GM19455 (cell line): Measurements from ENCODE around the gene NLGN2.

Experiments used
- ATAC-seq: cut with Tn5 transposase; IDR thresholded peaks from one replicate; pipeline ENCODE4 v1.9.1; 2021; ENCODE audit not compliant: unreplicated experiment

NLGN2 gene

DNA sequence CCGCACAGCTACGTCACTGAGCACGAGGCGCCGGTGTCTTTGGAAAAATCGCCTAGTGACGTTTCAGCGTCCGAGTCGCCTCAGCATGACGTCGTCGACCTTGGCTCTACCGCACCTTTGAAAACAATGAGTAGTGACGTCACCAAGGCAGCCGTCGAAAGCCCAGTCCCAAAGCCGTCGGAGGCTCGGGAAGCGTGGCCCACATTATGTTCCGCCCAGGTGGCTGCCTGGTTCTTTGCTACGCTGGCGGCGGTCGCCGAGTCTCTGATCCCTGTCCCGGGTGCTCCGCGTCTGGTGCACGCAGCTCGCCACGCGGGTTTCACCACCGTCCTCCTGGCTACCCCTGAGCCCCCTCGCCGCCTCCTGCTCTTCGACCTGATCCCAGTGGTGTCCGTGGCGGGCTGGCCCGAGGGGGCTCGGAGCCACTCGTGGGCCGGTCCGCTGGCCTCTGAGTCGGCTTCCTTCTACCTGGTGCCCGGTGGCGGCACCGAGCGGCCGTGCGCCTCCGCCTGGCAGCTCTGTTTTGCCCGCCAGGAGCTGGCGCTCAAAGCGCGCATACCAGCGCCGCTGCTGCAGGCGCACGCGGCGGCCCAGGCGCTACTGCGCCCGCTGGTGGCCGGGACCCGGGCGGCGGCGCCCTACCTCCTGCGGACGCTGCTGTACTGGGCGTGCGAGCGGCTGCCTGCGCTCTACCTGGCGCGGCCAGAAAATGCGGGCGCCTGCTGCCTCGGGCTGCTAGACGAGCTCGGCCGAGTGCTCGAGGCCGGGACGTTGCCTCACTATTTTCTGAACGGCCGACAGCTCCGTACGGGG is 29.1 kb downstream of the NLGN2 start:
- peak; percentile 30 for ATAC-seq

DNA sequence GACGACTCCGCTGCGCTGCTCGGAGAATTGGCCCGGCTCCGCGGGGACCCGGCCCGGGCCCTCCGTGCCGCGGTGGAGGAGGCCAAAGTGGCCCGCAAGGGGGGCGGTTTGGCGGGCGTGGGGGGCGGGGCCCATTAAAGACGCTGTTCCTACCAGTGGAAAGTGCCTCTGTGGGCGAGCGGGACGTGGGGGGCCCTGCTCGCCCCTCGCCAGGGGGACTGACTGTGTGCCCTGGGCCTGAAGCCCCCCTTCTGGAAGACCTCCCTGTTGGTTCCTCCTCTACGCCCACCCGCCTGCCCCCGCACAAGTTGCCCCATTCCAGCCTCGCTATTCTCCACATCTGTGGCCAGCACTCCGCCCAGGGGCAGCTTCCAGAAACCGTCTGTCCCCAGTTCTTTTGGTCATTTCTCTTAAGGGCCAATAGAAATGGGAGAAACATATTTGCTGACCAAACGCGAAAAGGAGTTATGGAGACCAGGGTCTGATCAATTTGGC is 29.8 kb downstream of the NLGN2 start:
- ATAC-seq: peak; percentile 1

DNA sequence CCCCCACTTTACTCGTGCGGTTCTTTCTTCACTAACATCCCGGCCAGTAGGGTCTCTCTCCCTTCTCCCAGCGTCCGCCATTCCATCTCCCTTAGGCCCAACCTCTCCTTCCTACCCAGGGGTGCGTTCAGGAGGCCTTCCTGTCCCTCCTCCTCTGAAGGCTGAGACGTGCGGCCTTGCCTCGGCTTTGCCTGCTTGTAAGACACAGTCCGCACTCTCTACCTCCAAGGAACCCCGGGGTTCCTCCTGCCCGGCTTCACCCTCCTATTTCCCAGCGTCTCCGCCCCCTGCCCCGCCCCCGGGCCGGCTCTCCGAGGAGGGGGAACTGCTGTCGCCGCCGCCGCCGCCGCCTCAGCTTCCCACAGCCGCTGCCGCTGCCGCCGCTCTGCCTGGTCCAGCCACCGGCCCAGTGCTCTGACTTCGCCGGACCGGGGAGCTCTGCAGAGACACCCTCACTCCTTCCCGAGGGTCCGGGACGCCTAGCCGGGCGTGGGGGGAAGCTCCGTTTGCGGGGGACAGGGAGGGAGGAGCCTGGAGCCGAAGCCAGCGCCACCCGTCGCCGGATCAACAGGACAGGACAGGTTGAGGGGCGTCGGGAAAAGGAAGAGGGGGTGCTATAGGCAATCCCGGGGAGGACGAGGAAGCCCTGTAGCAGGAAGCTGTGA is 30.4 kb downstream of the NLGN2 start:
- no peak for ATAC-seq

DNA sequence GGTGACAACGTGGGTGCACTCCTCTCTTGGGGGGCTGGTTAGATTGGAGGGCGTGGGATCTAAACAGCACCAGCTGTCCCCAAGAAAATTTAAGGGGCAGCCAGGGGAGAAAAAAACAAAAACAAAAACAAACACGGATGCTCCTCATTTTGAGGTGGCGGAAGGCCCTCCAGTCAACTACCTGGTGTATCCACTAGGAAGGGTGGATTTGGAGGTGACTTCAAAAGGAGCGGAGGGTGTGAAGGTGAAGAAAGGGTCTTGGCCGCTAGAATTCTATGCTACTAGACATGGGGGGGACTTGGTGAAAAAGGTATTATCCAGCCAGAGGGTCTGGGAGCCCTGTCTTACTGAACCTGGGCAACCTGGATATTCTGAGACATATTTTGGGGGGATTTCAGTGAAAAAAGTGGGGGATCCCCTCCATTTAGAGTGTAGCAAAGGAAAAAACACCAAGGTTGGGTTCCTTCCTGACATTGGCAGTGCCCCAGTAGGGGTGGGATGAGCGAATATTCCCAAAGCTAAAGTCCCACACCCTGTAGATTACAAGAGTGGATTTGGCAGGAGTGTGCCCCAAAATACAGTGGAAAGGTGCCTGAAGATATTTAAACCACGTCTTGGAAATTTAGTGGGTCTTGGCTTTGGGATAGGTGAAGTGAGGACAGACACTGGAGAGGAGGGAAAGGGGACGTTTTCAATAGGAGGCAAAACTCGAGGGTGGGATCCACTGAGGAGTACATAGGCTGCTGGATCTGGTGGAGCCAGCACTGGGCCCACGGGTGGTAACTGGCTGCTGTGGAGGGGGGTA is 31.2 kb downstream of the NLGN2 start:
- ATAC-seq: no peak

DNA sequence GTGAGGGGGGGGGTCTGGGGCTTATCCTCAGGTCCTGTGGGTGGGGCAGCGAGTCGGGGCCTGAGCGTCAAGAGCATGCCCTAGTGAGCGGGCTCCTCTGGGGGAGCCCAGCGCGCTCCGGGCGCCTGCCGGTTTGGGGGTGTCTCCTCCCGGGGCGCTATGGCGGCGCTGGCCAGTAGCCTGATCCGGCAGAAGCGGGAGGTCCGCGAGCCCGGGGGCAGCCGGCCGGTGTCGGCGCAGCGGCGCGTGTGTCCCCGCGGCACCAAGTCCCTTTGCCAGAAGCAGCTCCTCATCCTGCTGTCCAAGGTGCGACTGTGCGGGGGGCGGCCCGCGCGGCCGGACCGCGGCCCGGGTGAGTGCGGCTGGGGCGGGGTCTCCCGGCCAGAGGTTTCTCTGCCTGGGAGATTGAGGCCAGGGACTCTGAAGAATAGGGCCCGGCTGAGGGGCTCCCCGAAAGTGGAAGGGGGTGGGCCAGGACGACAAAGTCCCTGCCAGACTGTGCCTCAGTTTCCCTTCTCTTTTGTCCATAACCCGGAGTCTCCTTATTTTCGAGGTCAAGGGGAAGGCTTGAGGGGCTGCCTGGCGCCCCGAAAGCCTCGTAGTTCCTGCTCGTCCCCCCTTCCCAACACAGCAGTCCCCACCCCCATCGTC is 31.9 kb downstream of the NLGN2 start, which contains the start of gene FGF11:
Gene FGF11 (plus strand): TSS at position 51 of the 651 bp plus-strand sequence. CDS start 109 bp downstream, at position 160.
- ATAC-seq: no peak

DNA sequence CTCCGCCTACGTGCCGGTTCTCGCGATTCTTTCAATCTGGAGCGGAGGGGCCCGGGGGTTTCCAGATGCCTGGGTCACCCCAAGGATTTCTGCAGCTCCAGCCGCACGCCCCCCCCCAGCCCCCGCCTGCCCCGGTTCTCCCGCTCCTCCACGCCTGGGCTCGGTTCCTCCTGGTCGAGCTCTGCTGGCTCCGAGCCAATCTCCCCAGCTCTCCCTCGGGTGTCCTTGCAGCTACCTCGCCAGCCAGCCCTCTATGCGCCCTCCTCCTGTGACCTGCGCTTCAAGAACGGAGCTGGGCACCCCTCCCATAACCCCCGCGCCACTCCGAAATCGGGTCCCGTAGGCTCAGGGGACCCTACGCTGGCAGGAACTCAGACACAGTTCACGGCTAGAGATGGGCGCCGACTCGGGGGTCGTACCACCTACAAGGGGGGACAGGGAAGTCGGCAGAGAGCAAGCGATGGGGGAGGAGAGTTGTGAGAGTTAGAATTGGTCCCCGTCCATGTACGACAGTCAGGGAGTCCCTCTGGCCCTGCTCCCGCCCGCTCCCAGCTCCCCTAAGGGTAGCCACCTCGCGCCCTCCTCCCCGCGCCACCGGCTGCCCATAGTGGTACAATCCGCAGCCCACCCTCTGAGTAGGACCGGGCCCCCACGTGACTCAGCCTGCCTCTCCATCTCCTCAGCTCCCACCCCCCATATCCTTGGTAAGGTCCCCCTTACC is 32.6 kb downstream of the NLGN2 start:
- no peak for ATAC-seq

DNA sequence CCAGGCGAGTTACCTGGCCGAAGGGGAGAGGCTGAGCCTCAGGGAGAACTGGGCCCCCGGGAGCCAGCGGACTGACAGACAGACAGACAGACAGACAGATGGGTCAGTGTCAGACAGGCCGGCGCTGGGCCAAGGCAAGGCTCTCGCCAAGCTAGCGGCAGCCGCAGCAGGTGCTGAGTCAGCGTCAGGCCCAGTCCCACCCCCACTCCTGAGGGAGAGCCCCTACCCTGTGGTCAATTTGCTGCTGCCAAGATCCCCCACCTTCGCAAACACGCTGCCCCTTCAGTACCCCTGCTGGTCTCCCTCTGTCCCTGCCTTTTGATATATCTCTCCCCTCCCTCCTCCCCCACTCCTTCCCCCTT is 33.2 kb downstream of the NLGN2 start:
- no peak for ATAC-seq

DNA sequence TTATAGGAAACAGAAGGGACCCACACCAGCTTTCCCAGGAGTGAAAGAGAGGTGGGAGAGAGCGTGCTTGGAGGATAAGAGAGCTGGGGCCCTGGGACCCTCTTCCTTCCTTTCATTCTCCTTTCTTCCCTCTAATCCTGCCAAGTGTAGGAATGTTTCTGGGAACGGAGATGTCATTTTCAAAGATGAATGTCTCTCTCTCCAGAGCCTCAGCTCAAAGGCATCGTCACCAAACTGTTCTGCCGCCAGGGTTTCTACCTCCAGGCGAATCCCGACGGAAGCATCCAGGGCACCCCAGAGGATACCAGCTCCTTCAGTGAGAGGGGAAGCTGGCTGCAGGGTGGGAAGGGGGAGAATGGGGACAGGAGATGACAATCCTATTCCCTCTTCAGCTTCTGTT is 33.6 kb downstream of the NLGN2 start:
- ATAC-seq: no peak

DNA sequence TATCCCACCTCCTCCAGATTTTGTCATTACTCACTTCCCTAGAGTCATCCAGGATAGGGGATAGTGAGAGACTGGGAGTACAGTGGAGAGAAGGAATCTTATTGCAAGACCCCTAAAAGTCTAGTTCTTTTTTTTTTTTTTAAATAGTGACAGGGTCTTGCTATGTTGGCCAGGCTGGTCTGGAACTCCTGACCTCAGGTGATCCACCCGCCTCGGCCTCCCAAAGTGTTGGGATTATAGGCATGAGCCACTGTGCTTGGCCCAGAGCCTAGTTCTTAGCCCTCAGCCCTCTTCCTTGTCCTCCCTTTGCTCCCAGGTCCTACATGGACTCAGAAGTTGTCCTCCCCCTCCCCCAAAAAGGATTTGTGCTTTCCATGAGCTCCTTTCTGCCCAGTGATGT is 34.5 kb downstream of the NLGN2 start:
- ATAC-seq: no peak

DNA sequence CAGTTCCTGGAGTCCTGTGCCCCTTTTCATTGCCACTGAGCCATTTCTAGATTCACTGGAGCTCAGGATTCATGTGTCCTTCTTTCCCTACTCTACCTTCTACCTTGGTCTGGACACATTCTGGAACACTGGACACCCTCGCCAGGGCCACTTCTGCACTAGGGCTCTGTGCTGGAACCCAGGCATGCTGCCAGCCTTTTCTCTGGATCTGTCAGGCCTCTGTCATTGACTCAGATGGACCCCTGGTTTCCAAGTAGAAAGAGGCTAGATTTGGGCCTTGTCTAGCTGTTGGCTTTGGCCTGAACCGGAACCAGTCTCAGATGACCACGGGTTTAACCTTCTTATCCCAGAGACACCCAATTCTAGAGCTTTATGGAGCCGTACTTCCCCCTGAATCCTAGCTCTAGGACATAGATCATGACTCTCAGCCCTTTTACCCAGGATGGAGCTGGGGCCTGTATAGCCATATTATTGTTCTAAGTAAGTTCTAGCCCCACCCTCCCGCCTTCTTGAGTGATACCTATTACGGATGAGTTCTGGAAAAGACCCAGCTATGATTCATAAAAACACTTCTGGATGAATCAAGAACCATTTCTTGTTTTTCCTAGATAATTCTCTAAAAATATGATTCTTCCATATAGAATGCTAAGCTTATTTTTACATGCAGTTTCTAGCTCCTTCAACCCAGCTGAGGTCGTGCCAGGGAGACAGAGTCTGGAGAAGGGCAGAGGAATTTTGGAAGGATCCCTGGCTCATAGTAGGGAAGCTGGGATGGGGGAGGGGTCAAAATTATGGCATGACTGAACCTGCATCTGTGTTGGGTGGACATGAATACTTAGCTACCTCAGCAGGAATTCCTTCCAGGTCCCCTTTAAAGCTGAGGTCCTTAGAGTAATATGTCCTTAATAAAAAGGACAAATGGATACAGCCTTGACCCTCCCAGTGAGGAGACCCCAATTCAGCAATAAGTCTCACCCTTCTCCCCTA is 36.1 kb downstream of the NLGN2 start:
- ATAC-seq: no peak

DNA sequence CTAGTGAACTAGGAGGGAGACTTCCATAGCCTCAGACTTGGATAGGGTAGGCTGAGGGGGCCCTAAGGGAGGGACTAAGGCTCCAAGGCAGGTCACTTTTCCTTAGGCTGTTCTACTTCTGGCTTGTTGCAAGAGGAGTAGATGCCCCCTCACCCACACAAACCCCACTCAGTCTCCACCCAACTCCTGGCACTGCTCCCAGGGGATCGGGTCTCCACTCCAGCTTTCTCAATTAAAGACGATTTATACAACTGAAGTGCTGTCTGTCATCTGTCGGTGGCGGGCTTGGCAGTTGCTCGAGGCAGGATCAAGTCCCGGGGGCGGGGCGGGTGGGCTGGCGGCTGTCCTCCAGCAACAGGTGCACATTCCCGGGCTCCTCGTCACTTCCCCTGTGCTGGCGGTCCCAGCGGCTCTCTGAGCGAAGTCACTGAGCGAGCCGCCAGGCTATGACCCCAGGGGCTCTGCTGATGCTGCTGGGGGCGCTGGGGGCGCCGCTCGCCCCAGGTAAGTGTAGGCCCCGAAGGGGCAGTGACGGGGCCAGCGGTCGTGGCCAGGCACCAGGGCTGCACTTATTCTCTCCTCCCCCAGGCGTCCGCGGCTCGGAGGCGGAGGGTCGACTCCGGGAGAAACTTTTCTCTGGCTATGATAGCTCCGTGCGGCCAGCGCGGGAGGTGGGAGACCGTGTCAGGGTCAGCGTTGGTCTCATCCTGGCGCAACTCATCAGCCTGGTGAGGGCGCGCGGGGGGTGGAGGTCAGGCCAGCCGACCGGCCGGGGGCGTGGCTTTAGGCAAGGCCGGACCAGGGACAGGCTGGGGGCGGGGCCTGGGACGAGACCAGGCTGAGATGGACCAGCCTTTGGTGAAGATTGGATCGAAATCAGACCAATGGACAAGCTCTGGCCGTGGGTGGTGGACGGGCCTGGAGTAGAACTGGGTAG is 37.3 kb downstream of the NLGN2 start, which contains the start of gene CHRNB1:
Gene CHRNB1 (plus strand): TSS at position 380 of the 937 bp plus-strand sequence. CDS start 67 bp downstream, at position 447.
- ATAC-seq: peak; percentile 72

DNA sequence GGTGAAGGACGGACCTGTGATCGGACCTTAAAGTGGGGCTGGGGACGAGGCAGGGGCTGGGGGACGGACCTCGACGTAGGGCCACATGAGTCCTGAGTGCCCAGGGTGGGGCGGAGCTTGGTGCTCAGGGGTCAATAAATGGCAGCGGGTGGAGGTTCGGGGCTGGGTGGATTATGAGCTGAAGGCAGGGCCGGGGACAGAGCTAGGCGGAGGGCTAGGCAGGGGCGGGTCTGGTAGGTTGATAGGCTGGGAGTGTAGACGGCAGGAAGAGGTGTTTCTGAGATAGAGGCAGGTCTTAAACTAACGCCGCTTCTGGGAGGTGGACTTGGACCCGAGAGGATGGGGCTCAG is 37.9 kb downstream of the NLGN2 start:
- ATAC-seq: peak; percentile 27

DNA sequence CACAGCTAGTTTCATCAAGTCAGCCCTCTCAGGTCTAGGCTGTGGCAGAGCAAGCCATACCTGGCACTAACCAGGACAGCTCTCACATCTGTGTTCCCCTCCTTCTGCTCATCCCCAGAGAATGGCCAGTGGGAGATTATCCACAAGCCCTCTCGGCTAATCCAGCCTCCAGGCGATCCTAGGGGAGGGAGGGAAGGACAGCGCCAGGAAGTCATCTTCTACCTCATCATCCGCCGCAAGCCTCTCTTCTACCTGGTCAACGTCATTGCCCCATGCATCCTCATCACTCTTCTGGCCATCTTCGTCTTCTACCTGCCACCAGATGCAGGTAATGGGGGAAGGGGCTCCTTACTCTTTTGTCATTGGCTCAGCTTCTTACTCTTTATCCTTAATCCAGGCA is 40.8 kb downstream of the NLGN2 start:
- ATAC-seq: no peak

DNA sequence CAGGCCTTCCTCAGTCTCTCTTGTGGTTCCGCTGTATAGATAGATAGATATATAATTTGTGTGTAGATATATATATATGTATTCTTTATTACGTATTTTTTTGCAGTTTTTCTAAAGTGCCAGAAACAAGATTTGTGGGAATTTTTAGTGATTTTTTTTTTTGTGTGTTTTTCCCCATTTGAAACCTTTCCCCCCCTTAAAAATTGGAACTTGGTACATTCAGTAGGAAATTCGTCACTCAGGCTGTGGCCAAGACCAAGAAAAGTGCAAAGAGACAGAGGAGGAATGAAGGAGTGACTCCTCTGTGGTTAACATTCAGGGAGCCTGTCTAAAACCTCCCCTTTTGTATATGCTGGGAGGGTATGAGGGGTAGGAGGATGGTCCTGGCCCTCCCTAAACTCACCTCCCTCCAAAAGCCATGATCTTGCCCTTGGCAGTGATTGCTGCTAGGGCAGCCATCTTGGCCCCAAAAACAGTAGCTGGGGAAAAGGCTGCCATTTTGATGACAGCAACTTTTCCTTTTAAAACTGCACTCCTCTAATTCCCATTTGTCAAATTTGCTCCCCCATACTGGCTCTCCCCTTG is 52.4 kb downstream of the NLGN2 start:
- no peak for ATAC-seq

DNA sequence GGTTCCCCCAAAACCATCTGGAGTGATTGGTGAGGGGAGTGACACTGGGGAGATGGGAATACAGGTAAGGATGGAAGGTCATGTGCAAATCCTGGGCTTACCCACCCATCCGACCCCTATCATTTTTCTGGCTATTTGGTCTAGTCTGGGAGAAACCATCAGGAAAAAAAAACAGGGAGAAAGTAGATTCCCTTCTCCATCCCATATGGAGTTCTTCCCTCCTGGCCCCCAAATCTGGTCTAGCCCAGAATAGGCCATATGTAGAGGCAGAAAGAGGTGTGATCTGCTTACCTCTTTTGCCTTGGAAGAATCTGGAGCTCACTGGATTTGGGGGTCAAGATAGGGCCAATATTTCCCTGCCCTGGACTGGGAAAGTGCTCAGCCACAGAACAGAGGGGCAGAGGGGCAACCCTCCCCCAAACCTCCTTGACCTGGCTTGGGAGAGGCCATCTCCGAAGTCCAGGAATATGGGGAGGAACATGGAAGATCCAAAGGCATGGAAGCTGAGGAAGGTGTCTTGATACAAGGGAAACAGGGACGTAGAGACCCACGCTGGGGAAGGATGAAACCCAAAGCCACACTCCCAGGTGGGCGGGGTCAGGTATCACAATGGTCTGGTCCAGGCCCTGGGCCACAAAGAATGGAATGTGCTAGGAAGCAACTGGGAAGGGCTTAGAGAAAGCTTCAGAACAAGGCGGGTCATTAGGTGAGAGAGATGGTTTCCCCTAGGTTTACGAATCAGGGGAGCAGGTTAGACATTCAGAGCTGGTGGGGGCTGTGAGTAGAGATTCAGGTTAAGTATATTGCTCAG is 53.4 kb downstream of the NLGN2 start:
- ATAC-seq: no peak

DNA sequence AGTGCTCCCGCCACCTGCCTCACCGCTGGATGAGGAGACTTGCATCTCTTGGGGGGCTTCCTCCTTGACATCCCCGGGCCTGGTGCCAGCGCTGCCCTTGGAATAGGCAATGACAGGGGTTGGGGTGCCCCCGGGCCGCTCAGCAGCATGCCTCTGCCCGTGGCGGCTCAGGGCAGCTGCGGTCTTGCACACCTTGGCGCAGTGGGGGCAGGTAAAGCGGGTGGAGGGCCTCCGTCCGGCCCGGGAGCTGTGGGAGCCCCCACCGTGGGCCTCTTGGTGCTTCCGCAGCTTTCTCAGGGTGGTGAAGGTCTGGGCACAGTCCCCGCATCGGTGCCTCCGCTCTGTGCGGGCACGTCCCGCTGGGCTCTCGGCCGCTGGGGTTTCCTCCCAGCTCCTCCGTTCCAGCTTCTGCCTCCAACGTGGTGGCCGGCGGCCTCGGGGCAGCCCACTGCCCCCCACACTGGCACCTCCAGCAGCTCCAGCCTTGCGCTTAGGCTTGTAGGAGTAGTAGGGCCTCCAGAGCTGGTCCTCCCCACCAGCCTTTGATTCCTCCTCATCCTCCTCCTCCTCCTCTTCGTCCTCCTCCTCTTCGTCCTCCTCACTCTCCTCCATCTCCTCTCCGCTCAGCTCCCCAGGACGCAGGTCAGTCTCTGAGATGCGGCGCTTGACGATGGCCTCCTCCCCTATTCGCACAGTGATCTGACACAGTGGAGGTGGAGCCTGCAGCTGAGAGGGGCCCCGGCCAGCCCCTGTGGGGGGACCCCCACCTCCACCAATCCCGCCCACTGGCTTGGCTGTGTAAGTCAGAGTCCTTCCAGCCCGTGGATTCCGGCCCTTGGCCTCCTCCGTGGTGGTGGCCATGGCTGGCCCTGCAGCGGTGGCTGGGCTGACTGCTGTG is 55.1 kb downstream of the NLGN2 start:
- no peak for ATAC-seq
